ENCODE measurements around the gene PYY. TPM values are rescaled to one million over a fixed set of nuclear protein-coding genes. Genes with fewer than 3 reads are reported as not detected.
A peak's percentile ranks its signal among the peaks of the same experiment; 100 is the strongest.

PYY gene
- total RNA-seq, 6 experiments from 2014 or later = not detected

GRCh38 chr17:43924558-43924957 is 29.2 kb downstream of the PYY start:
- WGBS (ENCODE audit: insufficient coverage, low coverage, low lambda C conversion rate, missing lambda C conversion rate) = 38% methylated on average over 1 of the region's 2 CpGs
- no peak for DNase-seq
- Histone ChIP-seq H3K27me3 (peaks cover 0 to 5% of the 10 kb centered on the region in 2 donors), H3K36me3 (no peaks in the 10 kb centered on the region), H3K4me1 (peaks cover 0 to 4% (median 0%) of the 10 kb centered on the region in 4 donors), H3K4me3 (no peak overlapping the region), H3K27ac (no peak overlapping the region), H3K9me3 (no peaks in the 10 kb centered on the region)
- no peak for TF ChIP-seq POLR2A (IDR thresholded peaks at IDR 0.05)
- TF ChIP-seq CTCF (IDR thresholded peaks at IDR 0.05) = no peak
- ATAC-seq = no peak
- intact Hi-C loops (cut with DNase I) = no loop called here

- H3K36me3 ChIP-seq = no peaks in the 10 kb centered on the region
- no peak for ATAC-seq
- intact Hi-C loops (cut with DNase I) = no loop called here
- H3K9me3 ChIP-seq = no peaks in the 10 kb centered on the region
- H3K4me1 ChIP-seq = no peaks in the 10 kb centered on the region
- no peak for TF ChIP-seq CTCF (IDR thresholded peaks at IDR 0.05)
- no peak for TF ChIP-seq POLR2A (IDR thresholded peaks at IDR 0.05)
- H3K27me3 ChIP-seq = no peaks in the 10 kb centered on the region
- H3K4me3 ChIP-seq = no peak overlapping the region
- WGBS (ENCODE audit: insufficient coverage, low coverage, low lambda C conversion rate, missing lambda C conversion rate) = 83% methylated on average over 3 of the region's 10 CpGs
- no peak for DNase-seq
- no peak overlapping the region for H3K27ac ChIP-seq
Measured at GRCh38 chr17:43920500-43921095, 33.1 kb downstream of the PYY start.

- H3K27ac ChIP-seq = no peak overlapping the region
Measured at GRCh38 chr17:43918026-43918389, 35.7 kb downstream of the PYY start.

GRCh38 chr17:43917348-43918025 is 36.3 kb downstream of the PYY start:
- 21% methylated on average over 15 of the region's 43 CpGs for WGBS (ENCODE audit: insufficient coverage, low coverage, low lambda C conversion rate, missing lambda C conversion rate)
- H3K4me3 ChIP-seq = peak overlapping the region; percentile 12 to 37 (median 16)

More at GRCh38 chr17:43918026-43918389, 35.7 kb downstream of the PYY start:
- H3K4me1 ChIP-seq = no peaks in the 10 kb centered on the region
- H3K27me3 ChIP-seq = no peaks in the 10 kb centered on the region
- H3K4me3 ChIP-seq = peak overlapping the region in 1 of 3 donors; percentile 37
- TF ChIP-seq POLR2A (IDR thresholded peaks at IDR 0.05) (no peak), CTCF (IDR thresholded peaks at IDR 0.05) (no peak)
- ATAC-seq (no peak), DNase-seq (no peak)
- no peaks in the 10 kb centered on the region for H3K36me3 ChIP-seq
- intact Hi-C loops (cut with DNase I) = no loop called here
- WGBS (ENCODE audit: insufficient coverage, low coverage, low lambda C conversion rate, missing lambda C conversion rate) = 53% methylated on average over 11 of the region's 13 CpGs
- no peaks in the 10 kb centered on the region for H3K9me3 ChIP-seq

More at GRCh38 chr17:43917348-43918025, 36.3 kb downstream of the PYY start:
- ATAC-seq (peak; percentile 75 to 85 (median 80)), DNase-seq (peak in 1 of 3 donors; percentile 57)
- Histone ChIP-seq H3K27me3 (no peaks in the 10 kb centered on the region), H3K36me3 (no peaks in the 10 kb centered on the region), H3K27ac (no peak overlapping the region), H3K9me3 (no peaks in the 10 kb centered on the region), H3K4me1 (no peaks in the 10 kb centered on the region)
- intact Hi-C loops (cut with DNase I) = no loop called here
- no peak for TF ChIP-seq POLR2A (IDR thresholded peaks at IDR 0.05)
- peak; percentile 18 to 54 (median 52) for TF ChIP-seq CTCF (IDR thresholded peaks at IDR 0.05)

Data from right lobe of liver (tissue), 6 donors.